ENCODE results near the gene RNF186. TPM values are rescaled to one million over a fixed set of nuclear protein-coding genes. Genes with fewer than 3 reads are reported as not detected.

Gene RNF186
- total RNA-seq, 1 donor from 2014 or later: not detected

DNA sequence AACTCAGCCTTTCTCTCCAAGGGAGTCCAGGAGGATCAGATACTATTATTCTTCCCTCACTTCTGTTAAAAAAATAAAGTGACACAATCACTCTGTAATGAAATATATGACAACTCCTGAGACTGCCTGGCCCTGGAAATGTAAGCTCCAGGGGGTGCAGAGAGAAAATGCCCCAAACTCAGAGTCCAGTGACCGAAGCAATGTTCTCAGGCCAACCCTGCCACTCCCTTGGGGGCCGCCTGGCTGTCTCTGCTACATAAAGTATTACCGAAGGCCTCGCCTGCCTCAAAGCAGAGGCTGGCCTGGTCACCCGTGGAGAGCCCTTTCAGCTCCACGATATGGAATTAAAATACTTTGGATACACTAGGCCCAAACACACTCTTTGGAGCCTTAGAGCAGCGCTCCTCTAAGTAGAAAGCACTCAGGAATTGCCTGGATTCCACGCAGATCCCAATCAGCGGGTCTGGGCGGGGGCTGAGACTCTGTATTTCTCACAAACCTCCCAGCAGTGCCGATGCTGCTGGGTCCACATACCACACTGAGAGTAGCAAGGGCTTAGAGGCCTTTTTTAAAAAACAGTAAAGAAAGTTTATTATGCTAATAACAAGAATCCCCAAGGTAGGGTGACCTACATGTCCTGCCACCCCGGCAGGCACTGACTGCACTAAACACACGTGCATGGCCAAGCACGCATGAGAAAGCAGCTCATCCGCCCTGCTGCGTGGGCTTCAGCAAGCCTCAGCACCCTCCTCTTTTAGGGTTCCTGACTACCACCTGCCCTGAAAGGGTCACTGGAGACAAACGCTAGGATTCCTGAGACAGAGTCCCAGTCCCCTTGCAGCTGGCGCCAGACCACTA, 46.5 kb downstream of the RNF186 start:
- DNase-seq: no peak
- Mint-ChIP-seq H3K9me3 (ENCODE audit: unreplicated experiment) (peaks cover 3% of the 10 kb centered on the region), H3K27me3 (ENCODE audit: unreplicated experiment) (peaks cover 9% of the 10 kb centered on the region), H3K27ac (ENCODE audit: unreplicated experiment) (no peak overlapping the region), H3K4me1 (ENCODE audit: low read depth, unreplicated experiment) (peaks cover 8% of the 10 kb centered on the region), H3K4me3 (ENCODE audit: unreplicated experiment) (no peak overlapping the region), H3K36me3 (ENCODE audit: unreplicated experiment) (no peaks in the 10 kb centered on the region)
- no peak for TF ChIP-seq CTCF (IDR thresholded peaks at IDR 0.05; ENCODE audit: partially characterized antibody, unreplicated experiment)

- Mint-ChIP-seq H3K4me3 (ENCODE audit: unreplicated experiment) (no peak overlapping the region), H3K4me1 (ENCODE audit: low read depth, unreplicated experiment) (peaks cover 8% of the 10 kb centered on the region), H3K27ac (ENCODE audit: unreplicated experiment) (no peak overlapping the region)
Observed at GRCh38 chr1:19765623-19766022, 49.5 kb downstream of the RNF186 start.

GRCh38 chr1:19764848-19765247, 50.2 kb downstream of the RNF186 start:
- Mint-ChIP-seq H3K27ac (ENCODE audit: unreplicated experiment) (no peak overlapping the region), H3K9me3 (ENCODE audit: unreplicated experiment) (peaks cover 2% of the 10 kb centered on the region), H3K4me1 (ENCODE audit: low read depth, unreplicated experiment) (peaks cover 2% of the 10 kb centered on the region), H3K27me3 (ENCODE audit: unreplicated experiment) (peaks cover 17% of the 10 kb centered on the region), H3K36me3 (ENCODE audit: unreplicated experiment) (no peaks in the 10 kb centered on the region), H3K4me3 (ENCODE audit: unreplicated experiment) (no peak overlapping the region)
- no peak for DNase-seq
- no peak for TF ChIP-seq CTCF (IDR thresholded peaks at IDR 0.05; ENCODE audit: partially characterized antibody, unreplicated experiment)

More at GRCh38 chr1:19765623-19766022, 49.5 kb downstream of the RNF186 start:
- no peak for TF ChIP-seq CTCF (IDR thresholded peaks at IDR 0.05; ENCODE audit: partially characterized antibody, unreplicated experiment)
- peaks cover 3% of the 10 kb centered on the region for H3K9me3 Mint-ChIP-seq (ENCODE audit: unreplicated experiment)
- DNase-seq: no peak
- H3K36me3 Mint-ChIP-seq (ENCODE audit: unreplicated experiment): no peaks in the 10 kb centered on the region
- H3K27me3 Mint-ChIP-seq (ENCODE audit: unreplicated experiment): peaks cover 12% of the 10 kb centered on the region

Other genes starting within 250 kb of the RNF186 start
- 14.4 TPM for gene NBL1, start 171.0 kb downstream of the RNF186 start, total RNA-seq (ENCODE audit: unreplicated experiment)
- not detected for gene HTR6, start 150.4 kb downstream of the RNF186 start, total RNA-seq (ENCODE audit: unreplicated experiment)
- gene TMCO4, start 15.4 kb downstream of the RNF186 start, total RNA-seq (ENCODE audit: unreplicated experiment): not detected
- gene OTUD3, start 67.1 kb upstream of the RNF186 start, total RNA-seq (ENCODE audit: unreplicated experiment): 11.4 TPM
- gene PLA2G2E, start 108.3 kb upstream of the RNF186 start, total RNA-seq (ENCODE audit: unreplicated experiment): not detected
- not detected for gene PLA2G2A, start 164.3 kb upstream of the RNF186 start, total RNA-seq (ENCODE audit: unreplicated experiment)